ENCODE measurements around the gene DUOX1. TPM values are rescaled to one million over a fixed set of nuclear protein-coding genes. Genes with fewer than 3 reads are reported as not detected.

Gene DUOX1
- total and polyA plus RNA-seq, 9 of the 15 experiments (the other 6 are each of a cell fraction or from before 2014, with no cell fraction given), result 0.01 to 0.22 (median 0.01) TPM; not detected in 6

DNA sequence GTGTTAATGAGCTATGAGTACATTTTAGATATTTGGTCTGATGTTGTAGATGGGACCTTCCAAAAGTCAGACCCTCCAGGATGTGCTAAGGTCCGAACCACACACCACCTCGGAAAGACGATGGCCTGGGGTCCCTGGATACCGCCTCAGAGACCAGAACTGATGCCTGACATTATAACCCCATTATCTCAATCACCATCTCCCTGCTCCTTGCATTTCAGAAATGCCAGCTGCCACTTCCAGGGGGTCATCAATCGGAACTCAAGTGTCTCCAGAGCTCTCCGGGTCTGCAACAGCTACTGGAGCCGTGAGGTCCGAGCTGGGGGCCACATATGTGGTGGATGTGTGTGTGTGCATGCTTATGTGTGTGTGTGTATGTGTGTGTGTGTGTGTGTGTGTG, 7.9 kb downstream of the DUOX1 start (continued):
- TF ChIP-seq, protein P1, sequence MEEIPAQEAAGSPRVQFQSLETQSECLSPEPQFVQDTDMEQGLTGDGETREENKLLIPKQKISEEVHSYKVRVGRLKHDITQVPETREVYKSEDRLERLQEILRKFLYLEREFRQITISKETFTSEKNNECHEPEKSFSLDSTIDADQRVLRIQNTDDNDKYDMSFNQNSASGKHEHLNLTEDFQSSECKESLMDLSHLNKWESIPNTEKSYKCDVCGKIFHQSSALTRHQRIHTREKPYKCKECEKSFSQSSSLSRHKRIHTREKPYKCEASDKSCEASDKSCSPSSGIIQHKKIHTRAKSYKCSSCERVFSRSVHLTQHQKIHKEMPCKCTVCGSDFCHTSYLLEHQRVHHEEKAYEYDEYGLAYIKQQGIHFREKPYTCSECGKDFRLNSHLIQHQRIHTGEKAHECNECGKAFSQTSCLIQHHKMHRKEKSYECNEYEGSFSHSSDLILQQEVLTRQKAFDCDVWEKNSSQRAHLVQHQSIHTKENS (CRISPR knock-in tag; IDR thresholded peaks at IDR 0.05), result no peak
- TF ChIP-seq SMAD2 (IDR thresholded peaks at IDR 0.05; ENCODE audit: low read depth, low read length), result no peak
- TF ChIP-seq HDAC1 (IDR thresholded peaks at IDR 0.05), result no peak
- TF ChIP-seq POLR2B (IDR thresholded peaks at IDR 0.05; ENCODE audit: low read depth, partially characterized antibody), result no peak
- TF ChIP-seq, protein P2, sequence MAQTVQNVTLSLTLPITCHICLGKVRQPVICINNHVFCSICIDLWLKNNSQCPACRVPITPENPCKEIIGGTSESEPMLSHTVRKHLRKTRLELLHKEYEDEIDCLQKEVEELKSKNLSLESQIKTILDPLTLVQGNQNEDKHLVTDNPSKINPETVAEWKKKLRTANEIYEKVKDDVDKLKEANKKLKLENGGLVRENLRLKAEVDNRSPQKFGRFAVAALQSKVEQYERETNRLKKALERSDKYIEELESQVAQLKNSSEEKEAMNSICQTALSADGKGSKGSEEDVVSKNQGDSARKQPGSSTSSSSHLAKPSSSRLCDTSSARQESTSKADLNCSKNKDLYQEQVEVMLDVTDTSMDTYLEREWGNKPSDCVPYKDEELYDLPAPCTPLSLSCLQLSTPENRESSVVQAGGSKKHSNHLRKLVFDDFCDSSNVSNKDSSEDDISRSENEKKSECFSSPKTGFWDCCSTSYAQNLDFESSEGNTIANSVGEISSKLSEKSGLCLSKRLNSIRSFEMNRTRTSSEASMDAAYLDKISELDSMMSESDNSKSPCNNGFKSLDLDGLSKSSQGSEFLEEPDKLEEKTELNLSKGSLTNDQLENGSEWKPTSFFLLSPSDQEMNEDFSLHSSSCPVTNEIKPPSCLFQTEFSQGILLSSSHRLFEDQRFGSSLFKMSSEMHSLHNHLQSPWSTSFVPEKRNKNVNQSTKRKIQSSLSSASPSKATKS (CRISPR knock-in tag; IDR thresholded peaks at IDR 0.05), result no peak
- TF ChIP-seq, protein P3, sequence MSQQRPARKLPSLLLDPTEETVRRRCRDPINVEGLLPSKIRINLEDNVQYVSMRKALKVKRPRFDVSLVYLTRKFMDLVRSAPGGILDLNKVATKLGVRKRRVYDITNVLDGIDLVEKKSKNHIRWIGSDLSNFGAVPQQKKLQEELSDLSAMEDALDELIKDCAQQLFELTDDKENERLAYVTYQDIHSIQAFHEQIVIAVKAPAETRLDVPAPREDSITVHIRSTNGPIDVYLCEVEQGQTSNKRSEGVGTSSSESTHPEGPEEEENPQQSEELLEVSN (IDR thresholded peaks at IDR 0.05; ENCODE audit: borderline replicate concordance in 1 of 2, extremely low read depth in 1 of 2, insufficient read depth in 1 of 2, insufficient read length in 1 of 2, low read depth in 1 of 2, low read length in 1 of 2, poor library complexity in 1 of 2, severe bottlenecking in 1 of 2), result no peak
- TF ChIP-seq ZNF778 (CRISPR knock-in tag; IDR thresholded peaks at IDR 0.05), result no peak
- TF ChIP-seq ESRRA (IDR thresholded peaks at IDR 0.05; ENCODE audit: borderline replicate concordance, low read depth), result no peak
